Nephron progenitor cell (in vitro differentiated cells): ENCODE measurements around the gene TOP3B.
A peak's percentile ranks its signal among the peaks of the same experiment; 100 is the strongest.

Source experiments
- DNase-seq: peaks from one replicate; pipeline ENCODE4 v3.0.0; 2021
- H3K27ac Mint-ChIP-seq: 2 replicates; pipeline ENCODE4 v1.8.0; 2021; ENCODE audit warnings: mild to moderate bottlenecking, moderate library complexity, mixed read lengths
- H3K27me3 Mint-ChIP-seq: 2 replicates; pipeline ENCODE4 v1.8.0; 2021; ENCODE audit warnings: mild to moderate bottlenecking, low read depth, mixed read lengths; ENCODE audit not compliant: poor library complexity
- H3K36me3 Mint-ChIP-seq: 2 replicates; pipeline ENCODE4 v1.8.0; 2021; ENCODE audit warnings: low read depth, mixed read lengths
- H3K4me1 Mint-ChIP-seq: 2 replicates; pipeline ENCODE4 v1.8.0; 2021; ENCODE audit warnings: mixed read lengths
- H3K4me3 Mint-ChIP-seq: 2 replicates; pipeline ENCODE4 v1.8.0; 2021; ENCODE audit warnings: mild to moderate bottlenecking, moderate library complexity, mixed read lengths
- H3K9me3 Mint-ChIP-seq: 2 replicates; pipeline ENCODE4 v1.8.0; 2021; ENCODE audit warnings: mild to moderate bottlenecking, moderate library complexity, mixed read lengths
- CTCF ChIP-seq: fragments of 200-600 bp; sonication (generic); IDR thresholded peaks from 2 replicates; pipeline ENCODE4 v1.5.0; 2021; ENCODE audit warnings: antibody characterized with exemption

Gene TOP3B

GRCh38 chr22:21909871-21910270, 72.7 kb downstream of the TOP3B start:
- H3K27ac Mint-ChIP-seq = peak overlapping the region; percentile 41
- peaks cover 4% of the 10 kb centered on the region for H3K4me1 Mint-ChIP-seq
- H3K27me3 Mint-ChIP-seq = peaks cover 8% of the 10 kb centered on the region
- H3K36me3 Mint-ChIP-seq = no peaks in the 10 kb centered on the region
- no peaks in the 10 kb centered on the region for H3K9me3 Mint-ChIP-seq
- H3K4me3 Mint-ChIP-seq = no peak overlapping the region
- no peak for TF ChIP-seq CTCF
- DNase-seq = no peak

GRCh38 chr22:21907638-21908522, 74.7 kb downstream of the TOP3B start:
- no peak overlapping the region for H3K4me3 Mint-ChIP-seq
- DNase-seq = no peak
- H3K36me3 Mint-ChIP-seq = no peaks in the 10 kb centered on the region
- no peaks in the 10 kb centered on the region for H3K9me3 Mint-ChIP-seq
- H3K4me1 Mint-ChIP-seq = no peaks in the 10 kb centered on the region
- peaks cover 8% of the 10 kb centered on the region for H3K27me3 Mint-ChIP-seq
- TF ChIP-seq CTCF = no peak
- H3K27ac Mint-ChIP-seq = no peak overlapping the region
